Measurements from ENCODE around the gene ZMYND10. TPM values are rescaled to one million over a fixed set of nuclear protein-coding genes. Genes with fewer than 3 reads are reported as not detected.
A peak's percentile ranks its signal among the peaks of the same experiment; 100 is the strongest.

ZMYND10 gene
- total RNA-seq, 3 donors from 2014 or later (not counting 1 experiment from before 2014, with no cell fraction given): 3.0 to 6.3 (median 3.5) TPM

DNA sequence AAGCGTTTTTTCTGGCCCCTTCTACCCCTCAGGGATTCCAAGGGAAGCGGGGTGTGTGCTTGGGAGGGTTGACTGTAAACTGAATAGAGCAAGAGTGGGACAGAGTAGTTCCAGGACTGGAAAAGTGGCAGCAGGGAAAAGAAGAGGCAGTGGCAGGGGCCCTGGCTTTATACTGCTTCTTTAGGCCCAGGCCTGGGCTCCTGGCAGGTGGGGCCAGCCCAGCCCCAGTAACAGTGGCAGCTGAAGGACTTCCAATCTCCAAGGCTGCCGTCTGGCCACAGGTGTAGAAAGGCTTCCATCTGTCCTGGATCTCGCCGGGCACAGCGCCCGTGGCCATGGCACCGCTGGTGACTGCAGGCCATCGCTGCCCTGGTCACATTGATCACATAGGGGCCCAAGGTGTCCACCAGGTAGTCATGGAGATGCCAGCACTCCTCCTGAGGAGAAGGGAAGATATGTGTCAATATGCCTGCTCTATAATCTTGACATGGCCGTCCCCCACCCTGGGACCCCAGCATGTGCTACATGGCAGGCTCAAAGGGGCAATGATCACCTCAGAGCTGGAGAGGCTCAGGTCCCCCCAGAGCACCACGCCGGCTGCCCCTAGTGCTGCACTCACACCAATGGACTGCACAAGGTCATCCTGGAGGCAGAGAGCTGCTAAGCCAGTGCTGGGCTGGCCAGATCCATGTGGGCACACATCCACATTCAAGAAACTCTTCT is 52.3 kb downstream of the ZMYND10 start:
- no peak for TF ChIP-seq CTCF (IDR thresholded peaks at IDR 0.05)

GRCh38 chr3:50292159-50293078 is 53.1 kb downstream of the ZMYND10 start, which contains the start of gene IFRD2:
IFRD2 (minus strand) TSS chr3:50292429; CDS start chr3:50292274, 155 bp downstream.
- Mint-ChIP-seq H3K27me3 (ENCODE audit: low read depth in 2 of 2) (no peaks in the 10 kb centered on the region), H3K4me1 (peaks cover 15 to 18% of the 10 kb centered on the region in 2 donors), H3K27ac (peak within 1 kb of the TSS; percentile 93 to 96), H3K36me3 (no peaks in the 10 kb centered on the region), H3K9me3 (no peaks in the 10 kb centered on the region), H3K4me3 (peak within 1 kb of the TSS; percentile 91)
- Histone ChIP-seq H3K36me3 (ENCODE audit: control insufficient read depth, insufficient read depth, low read length) (peaks cover 23% of the 10 kb centered on the region), H3K4me3 (ENCODE audit: low read length) (peak within 1 kb of the TSS; percentile 62), H3K27me3 (ENCODE audit: control insufficient read depth, insufficient read depth, low read length) (no peaks in the 10 kb centered on the region), H3K9me3 (ENCODE audit: control insufficient read depth, insufficient read depth, low read length) (no peaks in the 10 kb centered on the region), H3K27ac (ENCODE audit: low read length) (peak within 1 kb of the TSS; percentile 57), H3K4me1 (ENCODE audit: control insufficient read depth, insufficient read depth, low read length) (peaks cover 18% of the 10 kb centered on the region)
- no peak for TF ChIP-seq CTCF (IDR thresholded peaks at IDR 0.05)
- ATAC-seq: peak; percentile 98 to 99 (median 98)
- DNase-seq: peak; percentile 90 to 98
- intact Hi-C loops (cut with micrococcal nuclease): loop anchor here (1.0 to 2.0 kb wide), 2 partner anchors 32 to 66 kb away; partner anchors contain the start of gene TMEM115
- 2% methylated on average over 67 of the region's 67 CpGs for WGBS (ENCODE audit: insufficient coverage)

More for the DNA sequence above, 52.3 kb downstream of the ZMYND10 start:
- Mint-ChIP-seq H3K4me1 (peaks cover 15 to 23% of the 10 kb centered on the region in 2 donors), H3K27ac (peak overlapping the region; percentile 93 to 96), H3K36me3 (no peaks in the 10 kb centered on the region), H3K4me3 (peak overlapping the region; percentile 91), H3K9me3 (no peaks in the 10 kb centered on the region), H3K27me3 (ENCODE audit: low read depth in 2 of 2) (no peaks in the 10 kb centered on the region)
- 87% methylated on average over 12 of the region's 12 CpGs for WGBS (ENCODE audit: insufficient coverage)
- no peak for ATAC-seq
- intact Hi-C loops (cut with micrococcal nuclease): loop anchor here (2.0 kb wide), 1 partner anchor 66 kb away; the partner anchor contains the start of gene TMEM115
- Histone ChIP-seq H3K27ac (ENCODE audit: low read length) (peak overlapping the region; percentile 57), H3K27me3 (ENCODE audit: control insufficient read depth, insufficient read depth, low read length) (no peaks in the 10 kb centered on the region), H3K9me3 (ENCODE audit: control insufficient read depth, insufficient read depth, low read length) (no peaks in the 10 kb centered on the region), H3K4me3 (ENCODE audit: low read length) (no peak overlapping the region), H3K4me1 (ENCODE audit: control insufficient read depth, insufficient read depth, low read length) (peaks cover 24% of the 10 kb centered on the region), H3K36me3 (ENCODE audit: control insufficient read depth, insufficient read depth, low read length) (peaks cover 16% of the 10 kb centered on the region)
- DNase-seq: no peak

Other genes with a start within 250 kb of the ZMYND10 start
- gene SEMA3F, start 190.4 kb downstream of the ZMYND10 start, total RNA-seq: 1 to 10 TPM in 1 of 3 donors, under 1 TPM in 2; 0.16 to 1.1 (median 0.78) TPM
- gene GNAT1, start 154.1 kb downstream of the ZMYND10 start, total RNA-seq: not detected
- gene SLC38A3, start 140.5 kb downstream of the ZMYND10 start, total RNA-seq: under 1 TPM in 1 of 3 donors, not detected in 2; 0.82 TPM
- gene GNAI2, start 109.5 kb downstream of the ZMYND10 start, total RNA-seq: 100 to 1,000 TPM; 428 to 467 (median 447) TPM
- 1 to 10 TPM in 1 of 3 donors, under 1 TPM in 2; 0.97 to 2.0 (median 0.99) TPM for gene SEMA3B, start 76.6 kb downstream of the ZMYND10 start, total RNA-seq
- not detected for gene LSMEM2, start 66.6 kb downstream of the ZMYND10 start, total RNA-seq
- 10 to 100 TPM; 27.8 to 39.1 (median 32.1) TPM for gene IFRD2, start 53.3 kb downstream of the ZMYND10 start, total RNA-seq
- gene HYAL3, start 46.3 kb downstream of the ZMYND10 start, total RNA-seq: 1 to 10 TPM in 2 of 3 donors, under 1 TPM in 1; 0.93 to 2.0 (median 1.2) TPM
- 10 to 100 TPM; 22.2 to 30.3 (median 29.6) TPM for gene NAA80, start 46.3 kb downstream of the ZMYND10 start, total RNA-seq
- 1 to 10 TPM in 1 of 3 donors, under 1 TPM in 1, not detected in 1; 0.82 to 1.2 TPM for gene HYAL1, start 42.2 kb downstream of the ZMYND10 start, total RNA-seq
- gene HYAL2, start 23.0 kb downstream of the ZMYND10 start, total RNA-seq: 1 to 10 TPM; 1.2 to 3.7 (median 3.1) TPM
- gene TUSC2, start 17.5 kb downstream of the ZMYND10 start, total RNA-seq: 10 to 100 TPM; 18.4 to 23.4 (median 21.3) TPM
- 100 to 1,000 TPM; 298 to 329 (median 305) TPM for gene RASSF1, start 4.9 kb downstream of the ZMYND10 start, total RNA-seq
- 10 to 100 TPM; 78.9 to 87.6 (median 80.9) TPM for gene NPRL2, start 5.0 kb upstream of the ZMYND10 start, total RNA-seq
- 10 to 100 TPM; 39.6 to 54.0 (median 50.5) TPM for gene CYB561D2, start 5.1 kb upstream of the ZMYND10 start, total RNA-seq
- 10 to 100 TPM; 15.3 to 24.3 (median 22.7) TPM for gene TMEM115, start 13.8 kb upstream of the ZMYND10 start, total RNA-seq
- gene CACNA2D2, start 157.9 kb upstream of the ZMYND10 start, total RNA-seq: 10 to 100 TPM; 36.5 to 56.4 (median 43.8) TPM
- gene C3orf18, start 222.0 kb upstream of the ZMYND10 start, total RNA-seq: 10 to 100 TPM in 2 of 3 donors, 1 to 10 TPM in 1; 7.5 to 15.3 (median 11.7) TPM
- gene HEMK1, start 223.8 kb upstream of the ZMYND10 start, total RNA-seq: 10 to 100 TPM; 20.5 to 29.3 (median 28.2) TPM

All from natural killer cell (primary cell).